Ureter (tissue), 1 donor: Measurements from ENCODE around the gene POLD3. TPM values are rescaled to one million over a fixed set of nuclear protein-coding genes. Genes with fewer than 3 reads are reported as not detected.

Experiments
- DNase-seq: peaks from one replicate; pipeline ENCODE4 v3.0.0-alpha.2; 2020; ENCODE audit warnings: low spot score
- total RNA-seq: library from RNA; stranded (reverse); gene quantifications from one replicate; pipeline ENCODE4 v1.2.4, GENCODE V29; 2023
- donor health status: DM: yes; HTN: yes; CAD: no.

The POLD3 gene, protein sequence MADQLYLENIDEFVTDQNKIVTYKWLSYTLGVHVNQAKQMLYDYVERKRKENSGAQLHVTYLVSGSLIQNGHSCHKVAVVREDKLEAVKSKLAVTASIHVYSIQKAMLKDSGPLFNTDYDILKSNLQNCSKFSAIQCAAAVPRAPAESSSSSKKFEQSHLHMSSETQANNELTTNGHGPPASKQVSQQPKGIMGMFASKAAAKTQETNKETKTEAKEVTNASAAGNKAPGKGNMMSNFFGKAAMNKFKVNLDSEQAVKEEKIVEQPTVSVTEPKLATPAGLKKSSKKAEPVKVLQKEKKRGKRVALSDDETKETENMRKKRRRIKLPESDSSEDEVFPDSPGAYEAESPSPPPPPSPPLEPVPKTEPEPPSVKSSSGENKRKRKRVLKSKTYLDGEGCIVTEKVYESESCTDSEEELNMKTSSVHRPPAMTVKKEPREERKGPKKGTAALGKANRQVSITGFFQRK
- 21.8 TPM for total RNA-seq

DNA sequence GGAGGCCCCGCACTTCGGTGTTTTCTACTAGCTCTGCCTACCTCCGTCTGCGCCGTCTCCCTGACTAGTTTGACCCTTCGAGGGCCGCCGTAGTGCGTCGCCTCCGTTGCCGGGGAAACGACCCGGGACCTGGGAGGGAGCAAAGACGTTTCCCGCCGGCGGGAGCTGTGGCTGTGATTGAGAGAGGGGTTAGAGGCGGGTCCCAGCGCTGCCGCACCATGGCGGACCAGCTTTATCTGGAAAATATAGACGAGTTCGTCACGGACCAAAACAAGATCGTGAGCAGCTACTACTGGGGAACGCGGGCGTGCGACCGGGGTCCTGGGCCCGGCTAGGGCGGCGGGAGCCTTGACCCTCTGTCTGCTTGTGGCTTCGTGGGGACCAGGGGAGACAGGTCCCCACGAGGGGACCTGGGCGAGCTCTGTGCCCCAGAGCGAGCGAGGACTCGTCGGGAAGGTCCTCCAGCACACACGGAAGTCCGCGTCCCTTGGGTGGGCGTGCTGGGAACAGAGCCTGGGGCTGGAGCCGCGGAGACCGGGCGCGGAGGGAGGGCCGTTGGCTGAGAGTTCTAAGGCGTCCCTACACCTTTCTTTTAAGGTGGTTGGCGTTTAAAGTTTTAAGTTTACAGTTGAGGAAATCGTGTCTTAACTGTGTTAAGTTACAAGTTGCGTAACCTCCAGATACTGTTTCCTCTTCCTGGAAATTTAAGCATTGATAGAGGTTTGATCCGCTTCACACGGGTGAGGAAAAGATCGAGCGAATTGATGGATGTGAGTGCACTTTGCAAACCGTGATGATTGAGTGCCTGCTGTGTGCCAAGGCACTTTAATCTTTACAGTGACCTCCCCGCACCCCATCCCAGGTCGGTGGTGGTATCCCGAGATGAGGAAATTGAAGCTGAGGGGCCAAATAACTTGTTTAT, at the start of gene POLD3:
Gene POLD3 (plus strand): TSS at position 142 of the 922 bp plus-strand sequence. CDS start 77 bp downstream, at position 219.
- peak; percentile 92 for DNase-seq

DNA sequence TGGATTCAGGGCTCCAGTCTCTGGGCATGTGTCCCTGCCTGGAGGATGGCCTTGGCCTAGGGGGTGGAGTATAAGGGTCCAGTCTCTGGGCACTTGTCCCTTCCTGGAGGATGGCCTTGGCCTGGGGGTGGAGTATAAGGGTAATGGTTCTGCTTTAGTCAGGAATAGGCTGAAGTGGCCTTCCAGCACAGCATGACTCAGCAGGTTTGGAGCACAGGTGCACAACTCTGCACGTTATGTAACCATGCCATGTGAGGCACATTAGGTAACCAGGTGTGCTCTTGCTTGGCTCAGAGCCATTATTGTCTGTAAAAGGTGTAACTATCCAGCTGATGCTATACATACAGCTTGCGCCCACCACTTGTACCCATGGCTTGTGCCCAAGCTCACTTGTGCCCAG, 48.4 kb upstream of the POLD3 start:
- no peak for DNase-seq

DNA sequence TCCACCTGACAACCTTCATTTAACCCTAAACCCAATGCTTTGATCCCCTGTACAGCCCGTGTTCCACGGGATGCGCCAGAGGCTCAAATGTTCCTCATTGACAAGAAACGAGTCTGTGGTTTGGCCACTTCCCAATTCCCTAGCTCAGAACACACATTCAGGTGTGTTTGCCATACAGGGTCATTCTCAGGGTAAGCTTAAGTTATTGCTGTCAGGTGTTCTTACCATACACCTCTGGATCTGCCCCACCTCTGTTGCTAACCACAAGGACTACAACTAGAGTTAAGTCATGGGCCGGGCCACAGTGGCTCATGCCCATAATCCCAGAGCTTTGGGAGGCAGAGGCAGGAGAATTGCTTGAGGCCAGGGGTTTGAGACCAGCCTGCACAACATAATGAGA, 45.6 kb upstream of the POLD3 start:
- peak; percentile 83 for DNase-seq

DNA sequence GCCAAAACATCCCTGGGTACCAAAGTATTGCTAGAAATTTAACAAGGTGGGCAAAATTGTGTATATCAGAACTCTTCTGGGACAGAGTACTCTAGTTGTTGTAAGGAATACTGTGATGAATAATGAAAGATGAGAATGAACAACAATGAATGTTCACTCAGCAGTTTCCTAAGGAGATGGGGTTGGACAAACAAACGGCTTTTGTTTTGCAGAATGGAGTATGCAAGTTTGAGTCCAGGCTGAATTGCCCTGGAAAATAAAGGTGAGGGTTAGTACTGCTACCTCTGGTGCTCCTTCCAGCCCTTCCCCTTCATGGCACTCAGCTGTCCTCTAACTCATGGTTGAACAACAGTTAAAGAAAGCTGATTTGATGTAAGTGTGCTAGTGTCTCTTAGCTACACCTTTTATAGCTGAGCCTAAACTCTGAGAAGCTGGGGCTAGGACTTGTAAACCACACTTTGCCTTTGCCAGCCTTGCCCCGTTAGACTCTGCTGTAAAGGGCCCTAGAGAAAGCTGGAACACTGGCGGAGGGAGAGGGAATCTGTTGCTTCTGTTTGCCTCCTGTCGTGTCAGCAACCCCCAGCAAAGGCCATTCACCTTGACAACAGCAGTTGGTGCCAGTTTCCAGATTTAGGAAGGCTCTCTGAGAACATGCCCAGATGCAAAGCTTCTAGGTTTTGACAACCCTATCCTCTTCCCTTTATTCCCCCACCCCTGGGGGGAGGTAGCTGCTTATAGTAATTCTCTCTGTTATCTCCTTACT, 41.2 kb upstream of the POLD3 start:
- no peak for DNase-seq

DNA sequence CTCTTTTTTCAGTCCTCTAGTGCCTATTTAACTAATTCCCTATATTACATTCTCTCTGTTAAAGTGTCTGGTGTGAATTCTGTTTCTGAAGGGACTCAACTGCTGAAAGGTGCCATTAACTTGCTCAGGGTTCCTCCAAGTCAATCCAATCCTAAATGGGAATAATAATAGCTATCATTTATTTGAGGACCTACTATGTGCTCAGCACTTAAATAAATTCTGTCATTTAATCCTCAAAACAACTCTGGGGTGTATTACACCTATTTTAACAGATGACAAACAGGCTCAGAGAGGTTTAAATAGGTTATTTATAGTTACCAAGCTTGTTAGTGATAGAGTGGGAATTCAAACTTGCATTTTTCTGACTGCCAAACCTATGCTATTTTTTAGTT, 40.6 kb upstream of the POLD3 start:
- DNase-seq: no peak

DNA sequence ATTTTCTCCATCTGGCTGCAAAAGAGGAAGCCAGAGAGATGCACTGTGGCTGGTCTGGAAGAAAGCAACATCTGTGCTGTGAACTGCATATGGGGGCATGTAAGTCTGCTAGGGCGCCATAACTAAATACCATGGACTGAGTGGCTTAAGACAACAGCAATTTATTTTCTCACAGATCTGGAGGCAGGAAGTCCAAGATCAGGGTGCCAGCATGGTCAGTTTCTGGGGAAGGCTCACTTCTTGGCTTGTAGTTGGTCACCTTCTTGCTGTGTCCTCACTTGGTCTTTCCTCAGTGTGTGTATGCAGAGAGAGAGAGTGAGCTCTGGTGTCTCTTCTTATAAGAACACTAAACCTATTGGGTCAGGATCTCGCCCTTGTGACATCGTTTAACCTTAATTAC, 34.9 kb upstream of the POLD3 start:
- no peak for DNase-seq

DNA sequence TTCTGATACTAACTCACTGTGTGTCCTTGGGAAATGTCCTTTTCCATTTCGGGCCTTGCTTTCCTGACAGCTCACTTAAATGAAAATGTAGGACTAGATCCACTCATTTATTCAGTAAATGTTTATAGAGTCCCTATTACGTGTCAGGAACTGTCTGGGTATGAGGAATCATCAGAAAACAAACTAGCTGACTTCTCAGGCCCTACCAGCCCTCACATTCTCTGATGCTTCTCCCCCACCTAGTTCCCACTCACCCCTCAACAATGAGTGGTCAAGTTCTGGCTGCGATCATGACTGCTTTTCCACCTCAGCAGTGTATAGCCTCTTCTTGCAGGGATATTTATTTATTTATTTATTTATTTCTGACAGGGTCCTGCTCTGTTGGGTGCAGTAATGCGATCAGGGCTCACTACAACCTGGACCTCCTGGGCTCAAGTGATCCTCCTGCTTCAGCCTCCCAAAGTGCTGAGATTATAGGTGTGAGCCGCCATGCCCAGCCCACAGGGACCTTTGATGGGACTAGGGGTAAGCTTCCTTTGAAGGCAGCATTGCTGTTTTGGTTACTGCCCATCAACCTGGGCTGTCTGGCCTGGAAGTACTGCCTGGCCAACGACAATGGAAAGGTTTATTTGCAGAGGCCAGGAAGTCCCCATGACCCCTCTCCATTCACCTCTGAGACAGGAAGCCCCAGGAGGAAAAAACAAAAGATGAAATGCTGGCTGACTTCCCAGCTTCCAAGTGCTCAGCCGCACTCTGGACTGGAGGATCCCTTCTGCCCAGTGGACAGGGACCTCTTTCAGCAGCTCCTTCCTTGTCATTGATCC, 33.1 kb upstream of the POLD3 start:
- no peak for DNase-seq

DNA sequence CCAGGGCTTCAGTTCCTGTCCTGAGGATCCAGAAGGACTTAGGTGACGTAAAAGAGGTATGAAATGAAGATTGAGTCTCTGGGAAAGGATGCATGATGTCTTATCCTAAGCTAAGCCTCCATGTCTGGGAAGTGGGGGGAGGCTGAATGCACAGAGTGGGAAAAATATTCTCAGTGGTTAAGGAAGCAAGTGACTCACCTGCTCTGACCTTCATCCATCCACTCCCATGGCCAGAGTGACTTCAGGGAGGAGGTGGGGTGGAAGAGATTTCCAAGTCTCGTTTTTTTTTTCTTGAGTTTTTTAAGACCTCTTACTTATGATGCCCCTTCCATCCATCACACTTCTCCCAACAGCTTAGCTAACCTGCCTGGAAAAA, 32.5 kb upstream of the POLD3 start:
- DNase-seq: no peak

DNA sequence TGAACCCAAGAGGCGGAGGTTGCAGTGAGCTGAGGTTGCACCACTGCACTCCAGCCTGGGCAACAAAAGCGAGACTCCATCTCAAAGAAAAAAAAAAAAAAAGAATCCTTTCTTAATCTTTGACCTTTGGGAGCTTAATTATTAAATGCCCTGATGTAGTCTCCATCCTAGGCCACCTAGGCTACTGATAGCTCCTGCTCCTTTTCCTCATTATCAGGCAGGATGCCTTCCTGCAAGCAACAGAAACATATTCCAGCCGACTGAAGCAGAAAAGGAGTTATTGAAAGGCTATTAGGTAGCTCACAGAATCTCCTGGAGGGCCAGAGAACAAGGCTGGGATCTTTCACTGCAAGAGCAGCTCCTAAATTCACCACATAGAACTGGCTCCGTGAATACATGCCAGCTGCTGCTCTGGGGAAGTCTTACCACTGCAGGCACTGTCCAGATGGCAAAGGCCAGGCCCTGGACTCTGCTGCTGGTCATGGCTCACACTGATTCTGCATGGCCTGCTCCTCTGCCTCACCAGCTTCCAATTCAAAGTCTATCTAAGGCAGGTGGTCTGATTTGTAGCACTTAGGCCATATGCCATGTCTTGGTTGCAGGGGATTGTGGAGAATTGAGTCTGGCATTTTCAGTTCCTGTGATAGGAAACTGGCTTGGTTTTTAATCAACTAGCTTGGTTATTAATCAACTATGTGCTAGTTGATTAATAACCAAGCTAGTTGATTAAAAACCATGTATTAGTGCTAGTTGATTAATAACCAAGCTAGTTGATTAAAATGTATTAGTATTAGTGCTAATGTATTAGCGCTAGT, 26.0 kb upstream of the POLD3 start:
- no peak for DNase-seq

DNA sequence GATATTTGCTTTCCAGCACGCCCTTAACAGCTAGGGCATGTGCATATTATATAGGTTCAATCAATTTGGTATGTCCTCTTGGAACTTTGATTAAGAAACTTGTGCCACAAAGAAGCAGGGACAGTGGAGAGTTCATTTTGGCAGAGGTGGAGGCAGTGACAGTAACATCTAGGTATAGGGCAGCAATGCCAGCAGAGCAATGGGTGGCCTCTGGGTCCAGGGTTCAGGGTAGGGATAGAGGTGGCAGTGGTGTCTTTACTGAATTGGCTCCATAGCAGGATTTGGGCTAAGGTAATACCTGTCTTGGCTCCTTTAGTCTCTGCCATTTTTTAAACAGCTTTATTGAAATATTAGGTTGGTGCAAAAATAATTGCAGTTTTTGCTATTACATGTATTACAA, 24.4 kb upstream of the POLD3 start:
- no peak for DNase-seq

DNA sequence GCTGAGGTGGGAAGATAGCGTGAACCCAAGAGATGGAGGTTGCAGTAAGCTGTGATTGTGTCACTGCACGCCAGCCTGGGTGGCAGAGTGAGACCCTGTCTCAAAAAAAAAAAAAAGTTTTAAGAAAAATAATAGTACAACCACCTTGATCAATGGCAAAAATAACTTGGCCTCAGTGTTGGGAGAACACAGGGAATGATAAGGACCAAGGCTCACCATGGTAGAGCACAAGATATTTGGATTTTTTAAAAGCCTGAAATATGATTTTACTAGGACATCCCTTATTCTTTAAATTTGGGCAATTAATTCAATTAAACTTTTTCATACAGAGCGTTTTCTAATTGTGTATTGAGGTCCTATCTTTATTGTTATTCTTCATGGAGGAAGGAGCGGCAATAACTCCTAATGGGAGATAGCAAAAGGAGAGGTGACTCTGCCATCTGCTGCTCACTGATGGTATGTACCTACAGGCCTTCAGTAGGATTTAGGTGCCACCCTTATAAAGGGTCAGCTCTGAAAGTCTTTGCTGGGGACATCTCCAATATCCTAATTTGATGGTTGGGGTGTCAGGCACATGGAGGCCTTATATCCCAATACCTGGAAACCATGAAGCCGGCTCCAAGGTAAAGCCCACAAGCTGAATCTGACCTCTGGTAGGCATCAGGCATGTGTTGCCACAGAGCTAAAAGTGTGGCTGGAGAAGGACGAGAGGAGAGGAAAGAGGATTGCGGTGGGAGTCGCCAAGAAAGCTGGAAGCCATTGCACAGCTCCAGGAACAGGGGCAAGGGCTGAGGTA, 21.9 kb upstream of the POLD3 start:
- no peak for DNase-seq

DNA sequence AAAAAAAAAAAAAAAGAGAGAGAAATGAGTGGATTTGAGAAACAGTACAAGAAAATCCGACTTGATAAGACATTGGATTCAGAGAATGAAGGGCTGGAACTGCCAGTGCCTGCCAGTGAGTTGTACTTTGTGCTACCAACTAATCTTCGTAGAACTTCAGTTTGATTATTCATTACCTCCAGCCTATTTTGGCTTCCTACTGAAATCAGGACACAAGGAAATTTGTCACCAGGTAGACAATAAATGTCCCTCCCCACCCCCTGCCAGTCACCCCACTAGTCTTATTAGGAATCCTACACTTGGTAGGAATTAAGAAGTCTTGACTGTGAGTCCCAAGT, 21.4 kb upstream of the POLD3 start:
- no peak for DNase-seq

DNA sequence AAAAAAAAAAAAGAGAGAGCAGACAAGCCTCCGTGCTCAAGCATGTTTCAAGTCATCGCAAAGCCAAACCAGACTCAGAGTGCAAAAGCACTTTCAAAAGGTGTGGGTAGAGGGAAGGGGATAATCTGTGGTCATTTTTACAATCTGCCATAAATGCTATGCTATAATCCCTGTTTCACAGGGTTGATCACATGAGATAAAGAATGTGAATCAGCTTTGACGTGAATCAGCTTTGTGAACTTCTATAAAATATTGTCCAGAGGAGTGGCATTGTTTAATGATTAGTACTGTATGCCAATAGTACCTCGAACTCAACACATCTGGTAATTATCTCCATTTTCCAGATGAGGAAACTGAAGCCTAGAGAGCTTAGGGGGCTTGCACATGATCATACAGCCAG, 20.0 kb upstream of the POLD3 start:
- no peak for DNase-seq

DNA sequence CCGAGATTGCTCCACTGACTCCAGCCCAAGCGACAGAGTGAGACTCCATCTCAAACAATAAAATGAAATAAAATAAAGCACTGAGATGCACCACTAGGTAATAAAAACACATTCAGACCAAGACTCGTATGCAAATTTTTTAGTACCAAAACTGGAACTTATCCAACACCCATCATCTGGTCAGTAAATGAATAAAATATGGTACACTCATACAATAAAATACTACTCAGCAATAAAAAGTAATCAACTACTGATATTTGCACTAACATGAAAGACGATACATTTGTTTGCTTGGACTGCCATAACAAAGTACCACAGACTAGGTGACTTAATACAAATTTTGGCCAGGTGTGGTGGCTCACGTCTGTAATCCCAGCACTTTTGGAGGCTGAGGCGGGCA, 17.8 kb upstream of the POLD3 start:
- no peak for DNase-seq

DNA sequence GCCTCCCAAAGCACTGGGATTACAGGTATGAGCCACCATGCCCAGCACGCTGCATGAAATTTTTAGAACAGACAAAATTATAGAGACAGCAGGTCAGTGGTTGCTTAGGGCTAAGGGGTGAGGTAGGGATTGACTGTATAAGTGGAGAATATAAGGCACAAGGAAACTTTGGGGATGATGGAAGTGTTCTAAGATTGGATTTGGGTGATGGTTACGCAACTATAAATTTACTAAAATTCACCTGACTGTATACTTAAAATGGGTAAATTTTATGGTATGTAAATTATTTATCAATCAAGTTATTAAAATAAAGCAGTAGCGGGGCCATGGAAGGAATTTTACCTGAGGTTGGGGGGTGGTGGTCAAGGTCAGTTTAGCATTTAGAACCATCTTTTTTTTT, 16.4 kb upstream of the POLD3 start:
- DNase-seq: no peak

DNA sequence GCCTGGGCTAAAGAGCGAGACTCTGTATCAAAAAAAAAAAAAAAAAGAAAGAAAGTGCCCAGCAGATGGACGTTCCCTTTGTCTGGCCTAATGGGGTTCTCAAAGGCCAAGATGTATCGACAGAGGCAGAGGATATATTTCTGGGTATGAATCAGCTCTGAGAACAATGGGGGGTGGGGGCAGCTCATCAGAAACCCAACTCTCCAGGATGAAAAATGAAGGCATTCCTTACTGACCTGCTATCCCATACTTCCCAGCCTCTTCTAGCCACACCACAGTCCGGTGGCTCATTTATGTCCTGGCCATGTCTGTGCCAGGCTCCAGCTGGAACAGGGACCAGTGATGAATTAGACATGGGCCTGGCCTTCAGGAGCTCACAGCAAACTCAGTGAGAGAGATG, 15.2 kb upstream of the POLD3 start:
- no peak for DNase-seq

DNA sequence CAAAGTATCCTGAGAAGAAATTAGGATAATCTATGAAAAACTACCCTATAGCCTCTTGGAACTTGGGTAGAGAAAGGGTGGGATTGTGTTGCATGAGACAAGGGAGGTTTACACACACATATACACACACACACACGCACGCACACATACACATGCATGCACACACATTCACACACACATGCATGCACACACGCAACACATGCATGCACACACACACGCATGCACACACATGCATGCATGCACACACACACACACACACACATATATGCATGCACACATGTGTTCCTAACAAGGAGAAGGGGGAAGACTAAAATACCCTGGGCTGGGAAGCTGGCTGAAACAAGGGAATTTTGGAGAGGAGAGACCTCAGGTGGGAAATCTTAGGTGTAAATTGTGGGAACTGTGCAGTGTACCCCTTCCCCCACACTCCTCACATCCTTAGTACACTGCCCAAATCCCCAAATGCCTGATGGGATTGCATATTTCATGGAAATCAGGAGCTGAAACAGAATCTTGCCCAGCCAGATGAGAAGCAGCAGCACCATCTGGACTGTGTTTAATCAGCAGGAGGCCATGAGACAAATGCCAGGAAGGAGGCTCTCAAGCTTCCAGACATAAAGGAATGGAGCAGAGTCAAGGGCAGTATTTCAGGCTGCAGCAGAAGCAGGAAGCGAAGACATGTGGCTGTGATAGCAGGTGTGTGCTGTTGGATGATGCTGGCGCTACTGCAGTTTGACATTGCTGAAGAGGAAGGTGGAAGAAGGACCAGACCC, 14.6 kb upstream of the POLD3 start:
- no peak for DNase-seq

DNA sequence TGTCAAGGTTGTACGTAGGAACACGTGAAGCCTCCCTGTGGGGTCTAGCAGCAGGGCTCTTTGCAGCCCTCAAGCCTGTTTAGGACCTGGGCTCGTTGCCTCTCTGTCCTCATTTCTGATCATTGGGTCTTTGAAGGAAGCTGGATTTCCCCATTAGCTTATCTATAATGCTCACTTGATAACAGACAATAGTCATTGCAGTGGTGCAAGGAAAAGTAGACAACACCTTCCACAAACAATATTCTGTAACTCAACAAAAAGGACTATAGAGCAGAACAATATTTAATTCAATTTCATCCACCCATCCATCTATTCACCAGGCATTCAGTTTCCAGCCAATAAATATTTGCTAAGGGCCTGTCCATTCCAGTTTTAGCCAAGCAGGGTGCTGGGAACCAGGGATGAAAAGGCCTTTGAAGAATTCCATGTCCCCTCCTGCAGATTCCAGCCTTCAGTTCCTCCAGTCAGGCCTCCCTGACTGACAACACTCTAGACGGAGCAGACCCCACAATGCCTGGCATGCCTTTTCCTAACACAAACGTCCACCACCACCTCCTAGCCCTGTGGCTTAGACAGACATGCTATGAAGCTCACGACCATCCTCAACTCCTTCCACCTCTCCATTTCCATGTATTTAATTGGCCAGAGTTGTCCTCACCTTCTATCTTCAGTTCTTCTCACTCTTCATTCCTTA, 12.7 kb upstream of the POLD3 start:
- no peak for DNase-seq
